ENCODE results near the gene TASOR2. TPM values are rescaled to one million over a fixed set of nuclear protein-coding genes. Genes with fewer than 3 reads are reported as not detected.

Gene TASOR2
- total RNA-seq, 6 experiments from 2014 or later = 59.9 to 72.2 (median 62.1) TPM

GRCh38 chr10:5679037-5679435 is 5.6 kb upstream of the TASOR2 start:
- TF ChIP-seq CTCF (IDR thresholded peaks at IDR 0.05) = no peak
- H3K27ac Mint-ChIP-seq = no peak overlapping the region
- H3K9me3 Mint-ChIP-seq = peaks cover 9% of the 10 kb centered on the region
- H3K4me3 Mint-ChIP-seq = no peak overlapping the region
- no peak for DNase-seq
- peaks cover 13% of the 10 kb centered on the region for H3K4me1 Mint-ChIP-seq (ENCODE audit: low read depth)
- H3K36me3 Mint-ChIP-seq (ENCODE audit: low read depth) = peaks cover 7% of the 10 kb centered on the region
- H3K27me3 Mint-ChIP-seq (ENCODE audit: insufficient read depth) = peaks cover 20% of the 10 kb centered on the region

- TF ChIP-seq CTCF (IDR thresholded peaks at IDR 0.05) = peak; percentile 35; the same call in 1 of the 2 replicates
- peak; percentile 47 for DNase-seq
- Mint-ChIP-seq H3K27me3 (ENCODE audit: insufficient read depth) (peaks cover 19% of the 10 kb centered on the region), H3K27ac (peak overlapping the region; percentile 14; the same call in 1 of the 2 replicates), H3K36me3 (ENCODE audit: low read depth) (peaks cover 1% of the 10 kb centered on the region), H3K4me3 (no peak overlapping the region), H3K9me3 (peaks cover 4% of the 10 kb centered on the region), H3K4me1 (ENCODE audit: low read depth) (peaks cover 17% of the 10 kb centered on the region)
Observed at GRCh38 chr10:5679606-5680005, 5.0 kb upstream of the TASOR2 start.

- Mint-ChIP-seq H3K4me3 (no peak overlapping the region), H3K27me3 (ENCODE audit: insufficient read depth) (peaks cover 13% of the 10 kb centered on the region), H3K27ac (no peak overlapping the region), H3K36me3 (ENCODE audit: low read depth) (peaks cover 8% of the 10 kb centered on the region), H3K4me1 (ENCODE audit: low read depth) (peaks cover 30% of the 10 kb centered on the region), H3K9me3 (no peaks in the 10 kb centered on the region)
- TF ChIP-seq CTCF (IDR thresholded peaks at IDR 0.05) = no peak
- no peak for DNase-seq
Observed at GRCh38 chr10:5681930-5682329, 2.7 kb upstream of the TASOR2 start.

- no peak overlapping the region for H3K27ac Mint-ChIP-seq
- TF ChIP-seq CTCF (IDR thresholded peaks at IDR 0.05) = no peak
- H3K4me3 Mint-ChIP-seq = no peak overlapping the region
- H3K27me3 Mint-ChIP-seq (ENCODE audit: insufficient read depth) = peaks cover 3% of the 10 kb centered on the region
- no peaks in the 10 kb centered on the region for H3K9me3 Mint-ChIP-seq
- H3K4me1 Mint-ChIP-seq (ENCODE audit: low read depth) = peaks cover 40% of the 10 kb centered on the region
- DNase-seq = no peak
- peaks cover 8% of the 10 kb centered on the region for H3K36me3 Mint-ChIP-seq (ENCODE audit: low read depth)
Observed at GRCh38 chr10:5683065-5683464, 1.6 kb upstream of the TASOR2 start.

- DNase-seq = peak; percentile 69
- H3K27ac Mint-ChIP-seq = peak overlapping the region; percentile 96
- peak overlapping the region; percentile 100 for H3K4me3 Mint-ChIP-seq
- peak; percentile 71 for TF ChIP-seq CTCF (IDR thresholded peaks at IDR 0.05)
- H3K27me3 Mint-ChIP-seq (ENCODE audit: insufficient read depth) = no peaks in the 10 kb centered on the region
- H3K9me3 Mint-ChIP-seq = no peaks in the 10 kb centered on the region
- peaks cover 12% of the 10 kb centered on the region for H3K36me3 Mint-ChIP-seq (ENCODE audit: low read depth)
- peaks cover 40% of the 10 kb centered on the region for H3K4me1 Mint-ChIP-seq (ENCODE audit: low read depth)
Observed at GRCh38 chr10:5684971-5685763, 529 bp downstream of the TASOR2 start.
